ENCODE data around the gene THAP12.
"Not testable (repeated sequence)": the region's sequence is repeated elsewhere in the genome, so short reads cannot be mapped to it uniquely, and the experiment has no call there.

The THAP12 gene

GRCh38 chr11:76380977-76381719, at the start of gene THAP12, which contains the start of gene GVQW3:
Gene THAP12 (minus strand): TSS chr11:76381132. CDS start chr11:76380836, 296 bp downstream.
Gene GVQW3 (plus strand): TSS chr11:76381323. CDS start chr11:76381829, 506 bp downstream.
- peak; percentile 97 for DNase-seq (ENCODE audit: low read depth)

DNA sequence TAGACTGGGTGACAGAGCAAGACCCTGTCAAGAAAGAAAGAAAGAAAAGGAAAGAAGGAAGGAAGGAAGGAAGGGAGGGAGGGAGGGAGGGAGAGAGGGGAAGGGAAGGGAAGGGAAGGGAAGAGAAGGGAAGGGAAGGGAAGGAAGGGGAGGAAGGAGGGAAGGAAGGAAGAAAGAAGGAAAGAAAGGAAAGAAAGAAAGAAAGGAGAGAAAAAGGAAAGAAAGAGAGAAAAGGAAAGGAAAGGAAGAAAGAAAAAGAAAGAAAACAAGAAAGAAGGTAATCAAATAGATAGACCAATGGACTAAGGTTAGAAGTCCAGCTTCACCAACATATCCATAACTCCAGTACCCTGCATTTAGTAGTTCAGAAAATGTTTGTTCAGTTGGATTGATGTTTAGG, 45.7 kb upstream of the THAP12 start:
- no peak for DNase-seq (ENCODE audit: low read depth)

GRCh38 chr11:76424891-76425290, 44.0 kb upstream of the THAP12 start:
- DNase-seq (ENCODE audit: low read depth) = no peak

DNA sequence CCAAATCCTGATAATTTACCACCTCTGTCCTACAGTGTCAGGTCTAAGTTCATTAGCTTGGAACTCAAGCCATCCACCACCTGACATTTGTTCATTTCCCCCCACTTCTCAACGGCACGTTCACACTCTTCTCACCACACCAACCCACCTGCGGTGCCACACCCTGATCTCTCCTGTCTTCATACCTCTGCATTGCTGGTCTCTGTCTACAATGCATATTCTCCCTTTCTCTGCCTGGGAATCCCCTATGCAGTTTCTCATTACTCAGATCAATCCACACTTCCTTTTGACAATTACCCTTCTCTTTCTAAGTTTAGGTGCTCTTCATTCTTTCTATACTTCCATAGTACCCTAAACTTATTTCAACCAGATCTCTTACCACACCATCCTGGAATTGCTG, 43.4 kb upstream of the THAP12 start:
- no peak for DNase-seq (ENCODE audit: low read depth)

DNA sequence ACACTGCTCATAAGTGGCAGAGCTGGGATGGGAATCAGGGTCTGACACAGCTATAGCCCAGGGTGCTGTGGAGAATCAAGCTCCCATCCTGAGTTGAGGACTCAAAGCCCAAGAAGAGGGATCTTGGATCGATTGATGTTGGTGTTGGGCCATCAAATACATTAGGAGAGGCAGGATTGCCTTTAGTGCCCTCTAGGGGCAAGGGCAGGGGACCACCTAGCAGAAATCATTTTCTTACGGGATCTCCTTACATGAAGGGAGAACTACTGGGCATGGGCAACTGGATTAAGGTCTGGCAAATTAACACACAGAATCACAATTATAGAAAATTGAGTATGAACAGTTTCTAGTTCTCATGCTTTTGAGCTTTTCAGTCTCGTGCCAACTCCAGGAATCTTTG, 39.0 kb upstream of the THAP12 start:
- DNase-seq (ENCODE audit: low read depth) = no peak

GRCh38 chr11:76415073-76415472, 34.1 kb upstream of the THAP12 start:
- DNase-seq (ENCODE audit: low read depth) = no peak

- DNase-seq (ENCODE audit: low read depth) = no peak
Observed at GRCh38 chr11:76410851-76411357, 30.0 kb upstream of the THAP12 start.

DNA sequence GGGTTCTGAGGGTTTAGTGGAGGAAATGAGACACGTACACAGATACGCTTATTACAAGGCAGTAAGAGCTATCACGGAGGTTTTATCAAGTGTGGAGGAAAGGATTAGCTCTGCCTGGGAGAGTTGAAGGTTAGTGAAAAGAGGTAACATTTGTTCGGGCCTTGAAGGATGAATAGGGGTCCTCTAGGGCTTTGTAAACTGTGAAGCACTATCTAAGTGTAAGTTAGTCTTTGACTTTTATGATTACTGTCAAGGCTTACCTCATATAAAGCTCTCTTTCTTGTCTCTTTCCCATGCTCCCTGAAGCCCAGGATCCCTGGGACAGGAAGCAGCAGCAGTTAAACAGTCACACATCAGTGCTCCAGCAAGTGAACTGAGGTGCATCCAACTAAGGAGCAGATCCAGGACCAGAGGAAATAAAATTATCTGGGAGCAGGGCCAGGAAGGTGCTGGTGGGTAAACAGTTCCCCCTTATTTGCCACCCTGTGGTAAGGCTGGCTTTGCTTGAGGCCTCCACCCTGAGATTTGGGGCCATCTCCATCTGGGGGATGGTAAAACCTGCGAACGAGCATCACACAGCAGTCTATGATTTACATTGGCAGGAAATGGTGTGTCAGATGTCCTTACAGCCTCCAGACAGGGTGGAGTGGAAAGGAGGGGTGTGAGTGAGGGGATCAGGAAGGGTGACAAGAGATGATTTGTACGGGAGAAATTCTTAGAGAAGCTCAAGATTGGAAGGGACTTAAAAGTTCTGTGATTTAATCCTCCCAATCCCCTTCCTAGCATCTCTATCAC, 27.4 kb upstream of the THAP12 start:
- no peak for DNase-seq (ENCODE audit: low read depth)

DNA sequence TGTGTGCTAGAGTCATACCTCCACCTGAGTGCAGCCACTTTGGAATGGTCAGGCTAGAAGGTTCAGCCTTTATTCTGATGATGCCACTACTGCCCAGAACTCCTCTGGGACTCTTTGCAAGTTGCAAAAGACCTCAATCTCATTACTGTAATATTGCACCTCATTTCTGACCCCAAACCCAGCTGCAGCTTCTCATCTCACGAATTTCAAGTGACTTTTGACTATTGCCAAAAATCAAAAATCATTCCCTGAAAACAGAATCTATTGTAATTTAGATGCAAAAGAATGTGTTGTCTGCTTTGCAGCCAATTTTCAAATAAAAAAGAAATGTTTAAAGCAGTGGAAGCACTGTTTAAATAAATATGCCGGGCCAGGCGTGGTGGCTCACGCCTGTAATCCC, 25.4 kb upstream of the THAP12 start:
- no peak for DNase-seq (ENCODE audit: low read depth)

DNA sequence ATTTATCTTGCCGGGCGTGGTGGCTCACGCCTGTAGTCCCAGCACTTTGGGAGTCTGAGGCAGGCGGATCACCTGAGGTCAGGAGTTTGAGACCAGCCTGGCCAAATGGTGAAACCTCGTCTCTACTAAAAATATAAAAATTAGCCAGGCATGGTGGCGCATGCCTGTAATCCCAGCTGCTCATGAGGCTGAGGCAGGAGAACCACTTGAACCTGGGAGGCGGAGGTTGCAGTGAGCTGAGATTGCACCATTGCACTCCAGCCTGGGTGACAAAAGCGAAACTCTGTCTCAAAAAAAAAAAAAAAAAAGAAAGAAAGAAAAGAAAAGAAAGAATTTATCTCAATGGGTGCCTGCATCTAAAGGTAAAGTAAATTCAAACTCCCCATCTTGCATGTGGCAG, 20.6 kb upstream of the THAP12 start:
- DNase-seq (ENCODE audit: low read depth) = not testable (repeated sequence)

GRCh38 chr11:76400967-76401366, 20.0 kb upstream of the THAP12 start:
- DNase-seq (ENCODE audit: low read depth) = no peak

- DNase-seq (ENCODE audit: low read depth) = no peak
Observed at GRCh38 chr11:76397383-76397782, 16.5 kb upstream of the THAP12 start.

GRCh38 chr11:76395296-76395695, 14.4 kb upstream of the THAP12 start:
- DNase-seq (ENCODE audit: low read depth) = no peak

DNA sequence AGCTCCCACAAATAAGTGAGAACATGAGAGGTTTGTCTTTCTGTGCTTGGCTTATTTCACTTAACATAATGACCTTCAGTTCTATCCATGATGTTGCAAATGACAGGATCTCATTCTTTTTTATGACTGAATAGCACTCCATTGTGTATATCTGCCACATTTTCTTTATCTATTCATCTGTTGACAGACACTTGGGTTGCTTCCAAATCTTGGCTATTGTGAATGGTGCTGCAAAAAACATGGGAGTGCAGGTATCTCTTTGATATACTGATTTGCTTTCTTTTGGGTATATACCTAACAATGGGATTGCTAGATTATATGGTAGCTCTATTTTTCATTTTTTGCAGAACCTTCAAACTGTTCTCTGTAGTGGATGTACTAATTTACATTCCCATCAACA, 13.5 kb upstream of the THAP12 start:
- no peak for DNase-seq (ENCODE audit: low read depth)

DNA sequence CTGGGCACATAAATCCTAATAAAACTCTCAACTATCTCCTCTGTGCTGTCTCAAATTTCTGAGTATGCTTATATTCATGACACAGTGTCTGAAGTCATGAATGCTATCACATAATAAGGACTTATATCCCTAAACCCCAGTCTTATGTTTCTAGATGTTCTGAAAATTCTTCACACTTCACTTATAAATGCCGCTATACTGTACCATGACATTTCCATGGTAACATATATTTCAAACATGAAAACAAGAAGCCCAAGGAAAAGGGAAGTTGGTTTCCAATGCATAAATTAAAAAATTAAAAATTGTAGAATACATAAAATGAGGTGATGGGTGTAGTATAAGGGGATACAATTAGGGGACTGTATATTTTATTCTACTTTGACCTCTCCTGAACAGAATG, 11.9 kb upstream of the THAP12 start:
- DNase-seq (ENCODE audit: low read depth) = no peak

GRCh38 chr11:76391811-76392475, 11.0 kb upstream of the THAP12 start:
- DNase-seq (ENCODE audit: low read depth) = no peak

GRCh38 chr11:76391021-76391420, 10.1 kb upstream of the THAP12 start:
- DNase-seq (ENCODE audit: low read depth) = no peak

- DNase-seq (ENCODE audit: low read depth) = no peak
Observed at GRCh38 chr11:76388408-76388807, 7.5 kb upstream of the THAP12 start.

- DNase-seq (ENCODE audit: low read depth) = no peak
Observed at GRCh38 chr11:76385903-76386302, 5.0 kb upstream of the THAP12 start.

DNA sequence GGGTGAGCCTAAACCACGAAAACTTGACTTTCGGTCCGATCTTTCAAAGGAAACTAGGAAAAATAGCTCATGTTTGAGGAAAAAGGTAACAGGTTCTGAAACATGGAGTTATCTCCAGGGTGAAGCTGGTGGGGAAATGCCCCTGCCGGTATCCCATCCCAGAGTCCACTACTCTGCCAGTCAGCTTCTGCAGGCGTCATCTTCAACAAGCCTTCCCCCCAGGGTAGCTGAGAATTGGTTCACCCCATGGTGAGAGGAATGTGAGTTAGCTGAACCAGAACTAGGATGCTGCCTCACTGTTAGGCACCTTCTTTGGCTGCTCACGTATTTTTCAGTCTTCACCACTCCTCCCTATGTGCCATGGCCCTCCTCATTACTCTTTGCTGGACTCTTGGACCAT, 1.3 kb upstream of the THAP12 start:
- no peak for DNase-seq (ENCODE audit: low read depth)

- DNase-seq (ENCODE audit: low read depth) = peak; percentile 50
Observed at GRCh38 chr11:76380159-76380976, 564 bp downstream of the THAP12 start.

DNA sequence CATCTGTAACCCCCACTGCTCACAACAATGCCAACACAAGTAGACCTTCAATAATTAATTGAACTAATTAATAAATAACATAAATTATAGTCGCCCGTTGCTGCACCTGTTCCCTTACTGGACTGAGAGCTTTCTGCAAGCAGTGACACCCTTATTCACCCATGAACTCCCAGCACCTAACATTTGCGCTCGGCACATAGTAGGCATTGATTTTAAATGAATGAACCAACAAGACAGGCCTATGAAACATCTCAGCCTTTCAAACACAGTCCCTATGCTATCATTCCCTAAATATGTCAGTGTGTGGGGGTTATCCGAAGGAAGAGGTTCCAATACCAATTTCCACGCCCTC, 1.1 kb downstream of the THAP12 start:
- DNase-seq (ENCODE audit: low read depth) = no peak
